Measurements from ENCODE around the gene KDR.

DNA sequence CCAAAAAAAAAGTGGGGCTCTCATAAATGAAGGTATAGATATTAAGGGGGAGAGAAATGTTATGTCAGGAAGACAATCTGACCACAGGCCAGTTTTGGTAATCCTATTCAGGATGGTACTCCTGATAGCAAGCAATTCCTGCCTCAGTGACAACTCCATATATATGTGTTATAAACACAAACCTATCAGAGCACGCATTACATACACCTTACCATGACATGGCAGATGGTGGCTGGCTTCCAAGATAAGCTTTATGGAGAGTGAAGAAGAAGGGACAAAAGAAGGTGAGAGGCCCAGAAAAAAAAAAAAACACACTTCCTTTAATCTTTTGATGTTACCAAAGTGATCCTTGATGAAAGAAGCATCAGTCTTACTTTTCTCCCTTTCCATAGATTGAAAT, 29.5 kb upstream of the KDR start:
- TF ChIP-seq EZH2 (IDR thresholded peaks at IDR 0.05; ENCODE audit: insufficient read depth, poor library complexity, severe bottlenecking) (no peak), EZH2phosphoT487 (IDR thresholded peaks at IDR 0.05; ENCODE audit: insufficient read depth, low read depth) (no peak)
